ENCODE measurements around the gene OPTC. TPM values are rescaled to one million over a fixed set of nuclear protein-coding genes. Genes with fewer than 3 reads are reported as not detected.

Gene OPTC
- total RNA-seq, 1 donor from 2014 or later, result not detected

- no peak for DNase-seq (ENCODE audit: extremely low spot score, unreplicated experiment)
- no peaks in the 10 kb centered on the region for H3K9me3 Mint-ChIP-seq (ENCODE audit: unreplicated experiment)
- H3K4me3 Mint-ChIP-seq (ENCODE audit: unreplicated experiment), result no peak overlapping the region
- no peaks in the 10 kb centered on the region for H3K27me3 Mint-ChIP-seq (ENCODE audit: unreplicated experiment)
- no peak overlapping the region for H3K27ac Mint-ChIP-seq (ENCODE audit: unreplicated experiment)
- peaks cover 37% of the 10 kb centered on the region for H3K4me1 Mint-ChIP-seq (ENCODE audit: unreplicated experiment)
- TF ChIP-seq CTCF (IDR thresholded peaks at IDR 0.05), result no peak
- H3K36me3 Mint-ChIP-seq (ENCODE audit: unreplicated experiment), result no peaks in the 10 kb centered on the region
These were observed 25.6 kb upstream of the OPTC start for GRCh38 chr1:203468326-203468725.

- Mint-ChIP-seq H3K9me3 (ENCODE audit: unreplicated experiment) (no peaks in the 10 kb centered on the region), H3K4me1 (ENCODE audit: unreplicated experiment) (peaks cover 35% of the 10 kb centered on the region), H3K27me3 (ENCODE audit: unreplicated experiment) (no peaks in the 10 kb centered on the region), H3K27ac (ENCODE audit: unreplicated experiment) (no peak overlapping the region), H3K36me3 (ENCODE audit: unreplicated experiment) (no peaks in the 10 kb centered on the region), H3K4me3 (ENCODE audit: unreplicated experiment) (no peak overlapping the region)
- no peak for DNase-seq (ENCODE audit: extremely low spot score, unreplicated experiment)
- no peak for TF ChIP-seq CTCF (IDR thresholded peaks at IDR 0.05)
These were observed 23.7 kb upstream of the OPTC start for GRCh38 chr1:203470240-203470639.

GRCh38 chr1:203471841-203472240, 22.1 kb upstream of the OPTC start:
- no peak overlapping the region for H3K4me3 Mint-ChIP-seq (ENCODE audit: unreplicated experiment)
- peaks cover 34% of the 10 kb centered on the region for H3K4me1 Mint-ChIP-seq (ENCODE audit: unreplicated experiment)
- H3K9me3 Mint-ChIP-seq (ENCODE audit: unreplicated experiment), result no peaks in the 10 kb centered on the region
- no peaks in the 10 kb centered on the region for H3K27me3 Mint-ChIP-seq (ENCODE audit: unreplicated experiment)
- H3K36me3 Mint-ChIP-seq (ENCODE audit: unreplicated experiment), result no peaks in the 10 kb centered on the region
- no peak for TF ChIP-seq CTCF (IDR thresholded peaks at IDR 0.05)
- no peak overlapping the region for H3K27ac Mint-ChIP-seq (ENCODE audit: unreplicated experiment)
- no peak for DNase-seq (ENCODE audit: extremely low spot score, unreplicated experiment)

- no peaks in the 10 kb centered on the region for H3K9me3 Mint-ChIP-seq (ENCODE audit: unreplicated experiment)
- no peaks in the 10 kb centered on the region for H3K27me3 Mint-ChIP-seq (ENCODE audit: unreplicated experiment)
- TF ChIP-seq CTCF (IDR thresholded peaks at IDR 0.05), result no peak
- DNase-seq (ENCODE audit: extremely low spot score, unreplicated experiment), result no peak
- peaks cover 38% of the 10 kb centered on the region for H3K4me1 Mint-ChIP-seq (ENCODE audit: unreplicated experiment)
- no peaks in the 10 kb centered on the region for H3K36me3 Mint-ChIP-seq (ENCODE audit: unreplicated experiment)
- H3K4me3 Mint-ChIP-seq (ENCODE audit: unreplicated experiment), result no peak overlapping the region
- H3K27ac Mint-ChIP-seq (ENCODE audit: unreplicated experiment), result no peak overlapping the region
These were observed 20.7 kb upstream of the OPTC start for GRCh38 chr1:203473281-203473680.

- DNase-seq (ENCODE audit: extremely low spot score, unreplicated experiment), result no peak
- H3K4me1 Mint-ChIP-seq (ENCODE audit: unreplicated experiment), result peaks cover 44% of the 10 kb centered on the region
- TF ChIP-seq CTCF (IDR thresholded peaks at IDR 0.05), result no peak
- no peak overlapping the region for H3K27ac Mint-ChIP-seq (ENCODE audit: unreplicated experiment)
- H3K36me3 Mint-ChIP-seq (ENCODE audit: unreplicated experiment), result no peaks in the 10 kb centered on the region
- no peak overlapping the region for H3K4me3 Mint-ChIP-seq (ENCODE audit: unreplicated experiment)
- no peaks in the 10 kb centered on the region for H3K27me3 Mint-ChIP-seq (ENCODE audit: unreplicated experiment)
- no peaks in the 10 kb centered on the region for H3K9me3 Mint-ChIP-seq (ENCODE audit: unreplicated experiment)
These were observed 20.1 kb upstream of the OPTC start for GRCh38 chr1:203473781-203474305.
